Neuronal stem cell (in vitro differentiated cells): ENCODE results near the gene GOLIM4.

Source experiments
- DNase-seq: peaks from one replicate; pipeline ENCODE4 v3.0.0-alpha.2; 2013; ENCODE audit warnings: low spot score
- H2AFZ ChIP-seq: one replicate; pipeline ENCODE4 v1.6.1; 2013; ENCODE audit warnings: mild to moderate bottlenecking, low read length, inconsistent platforms
- H2AK5ac ChIP-seq: 2 replicates; pipeline ENCODE4 v1.6.1; 2013; ENCODE audit warnings: low read depth, mild to moderate bottlenecking, inconsistent platforms, low read length, moderate library complexity, mixed read lengths
- H2BK120ac ChIP-seq: 2 replicates; pipeline ENCODE4 v1.6.1; 2013; ENCODE audit warnings: low read depth, mild to moderate bottlenecking, inconsistent platforms, low read length, moderate library complexity, mixed read lengths
- H2BK12ac ChIP-seq: one replicate; pipeline ENCODE4 v1.6.1; 2013; ENCODE audit warnings: low read length, inconsistent platforms
- H2BK15ac ChIP-seq: 2 replicates; pipeline ENCODE4 v1.6.1; 2013; ENCODE audit warnings: mild to moderate bottlenecking, low read length, inconsistent platforms, mixed read lengths
- H2BK5ac ChIP-seq: one replicate; pipeline ENCODE4 v1.6.1; 2013; ENCODE audit warnings: inconsistent platforms, mild to moderate bottlenecking, low read length, moderate library complexity
- H3K14ac ChIP-seq: one replicate; pipeline ENCODE4 v1.6.1; 2013; ENCODE audit warnings: low read length, inconsistent platforms
- H3K18ac ChIP-seq: 2 replicates; pipeline ENCODE4 v1.6.1; 2013; ENCODE audit warnings: low read length, inconsistent platforms
- H3K23ac ChIP-seq: 2 replicates; pipeline ENCODE4 v1.6.1; 2013; ENCODE audit warnings: low read depth, mild to moderate bottlenecking, mixed read lengths, low read length, inconsistent platforms; ENCODE audit not compliant: poor library complexity
- H3K27ac ChIP-seq: replicated peaks from 3 replicates; pipeline ENCODE4 v1.5.1; 2013; ENCODE audit warnings: low read length, inconsistent platforms
- H3K27me3 ChIP-seq, 3 experiments: 2 replicates each; pipeline ENCODE4 v1.6.1; 2013; ENCODE audit warnings: low read length in 3 of 3, mild to moderate bottlenecking in 2 of 3, inconsistent platforms in 1 of 3, low read depth in 1 of 3, mixed read lengths in 1 of 3, moderate library complexity in 1 of 3; ENCODE audit not compliant: control insufficient read depth in 3 of 3, insufficient read depth in 3 of 3
- H3K36me3 ChIP-seq, 2 donors: replicated peaks in 1 of 2; 2 replicates each; pipeline ENCODE4 v1.6.1; 2013; ENCODE audit warnings: low read length in 2 of 2; ENCODE audit not compliant: control insufficient read depth in 2 of 2, insufficient read depth in 2 of 2
- H3K4ac ChIP-seq: 2 replicates; pipeline ENCODE4 v1.6.1; 2013; ENCODE audit warnings: inconsistent platforms, mild to moderate bottlenecking, low read length, moderate library complexity
- H3K4me1 ChIP-seq, 2 donors: 1 replicate in 1 of 2; 2 replicates in 1 of 2; pipeline ENCODE4 v1.6.1; 2013; ENCODE audit warnings: low read length in 2 of 2, low read depth in 1 of 2; ENCODE audit not compliant: control insufficient read depth in 2 of 2, insufficient read depth in 1 of 2
- H3K4me2 ChIP-seq: one replicate; pipeline ENCODE4 v1.6.1; 2013; ENCODE audit warnings: mild to moderate bottlenecking, low read length, inconsistent platforms; ENCODE audit not compliant: insufficient read depth, poor library complexity, severe bottlenecking
- H3K4me3 ChIP-seq, 2 donors: 2 replicates each; pipeline ENCODE4 v1.5.1; 2013; ENCODE audit warnings: low read length in 2 of 2, mild to moderate bottlenecking in 2 of 2, inconsistent platforms in 1 of 2, moderate library complexity in 1 of 2
- H3K79me1 ChIP-seq: one replicate; pipeline ENCODE4 v1.6.1; 2013; ENCODE audit warnings: low read depth, mild to moderate bottlenecking, inconsistent platforms, low read length, moderate library complexity
- H3K9ac ChIP-seq: one replicate; pipeline ENCODE4 v1.6.1; 2013; ENCODE audit warnings: mild to moderate bottlenecking, low read depth, low read length, inconsistent platforms; ENCODE audit not compliant: poor library complexity
- H3K9me3 ChIP-seq, 2 donors: replicated peaks in 1 of 2; 2 replicates each; pipeline versions ENCODE3 to v1.6.1; 2013; ENCODE audit warnings: low read length in 2 of 2, mild to moderate bottlenecking in 2 of 2, inconsistent platforms in 1 of 2, low read depth in 1 of 2, mixed read lengths in 1 of 2, moderate library complexity in 1 of 2; ENCODE audit not compliant: control insufficient read depth in 2 of 2, insufficient read depth in 1 of 2
- H4K8ac ChIP-seq: one replicate; pipeline ENCODE4 v1.6.1; 2013; ENCODE audit warnings: low read depth, mild to moderate bottlenecking, inconsistent platforms, low read length, moderate library complexity
- H4K91ac ChIP-seq: one replicate; pipeline ENCODE4 v1.6.1; 2013; ENCODE audit warnings: low read length, low read depth, mild to moderate bottlenecking, inconsistent platforms; ENCODE audit not compliant: poor library complexity
- WGBS, 2 donors: extraction: QIAGEN DNeasy Blood & Tissue Kit; methylation state at CpG; one replicate each; pipeline ENCODE4 v1.1.7; 2013; ENCODE audit warnings: missing lambda C conversion rate in 2 of 2, mixed read lengths in 1 of 2; ENCODE audit not compliant: insufficient read length in 2 of 2, insufficient replicate concordance in 1 of 2; ENCODE audit errors: extremely low coverage in 2 of 2; 5-methylcytosine and 5-hydroxymethylcytosine counted together

The GOLIM4 gene

GRCh38 chr3:167972502-167972901 is 123.2 kb downstream of the GOLIM4 start:
- no peak overlapping the region for H4K8ac ChIP-seq
- H4K91ac ChIP-seq: no peak overlapping the region
- H3K4me3 ChIP-seq: no peak overlapping the region
- H2BK12ac ChIP-seq: no peak overlapping the region
- H3K4me1 ChIP-seq: no peaks in the 10 kb centered on the region
- H3K18ac ChIP-seq: no peak overlapping the region
- no peaks in the 10 kb centered on the region for H3K9me3 ChIP-seq
- no peak overlapping the region for H3K9ac ChIP-seq
- H3K23ac ChIP-seq: no peak overlapping the region
- no peak for DNase-seq
- no peaks in the 10 kb centered on the region for H3K79me1 ChIP-seq
- no CpG with 5 or more reads among the region's 3 CpGs for WGBS, 2 donors
- no peaks in the 10 kb centered on the region for H3K27me3 ChIP-seq
- H3K14ac ChIP-seq: no peak overlapping the region
- H3K27ac ChIP-seq: no peak overlapping the region
- no peak overlapping the region for H2BK15ac ChIP-seq
- H3K4me2 ChIP-seq: no peak overlapping the region
- no peaks in the 10 kb centered on the region for H3K36me3 ChIP-seq
- H2AK5ac ChIP-seq: no peak overlapping the region
- no peak overlapping the region for H2BK120ac ChIP-seq
- peak overlapping the region; percentile 9 for H2AFZ ChIP-seq
- no peak overlapping the region for H3K4ac ChIP-seq
- no peak overlapping the region for H2BK5ac ChIP-seq

GRCh38 chr3:167969548-167969947 is 126.2 kb downstream of the GOLIM4 start:
- no peak overlapping the region for H3K18ac ChIP-seq
- no peak overlapping the region for H3K14ac ChIP-seq
- H4K91ac ChIP-seq: no peak overlapping the region
- H3K4ac ChIP-seq: no peak overlapping the region
- no peak overlapping the region for H2AFZ ChIP-seq
- no peaks in the 10 kb centered on the region for H3K4me1 ChIP-seq
- H3K9ac ChIP-seq: no peak overlapping the region
- H2BK5ac ChIP-seq: no peak overlapping the region
- no peak overlapping the region for H3K27ac ChIP-seq
- no peaks in the 10 kb centered on the region for H3K9me3 ChIP-seq
- no peak overlapping the region for H3K4me2 ChIP-seq
- H3K23ac ChIP-seq: no peak overlapping the region
- no peak overlapping the region for H2BK12ac ChIP-seq
- WGBS, 2 donors: no CpG with 5 or more reads among the region's 1 CpG
- H3K79me1 ChIP-seq: no peaks in the 10 kb centered on the region
- no peak overlapping the region for H2BK15ac ChIP-seq
- no peak overlapping the region for H2AK5ac ChIP-seq
- no peaks in the 10 kb centered on the region for H3K27me3 ChIP-seq
- no peak overlapping the region for H2BK120ac ChIP-seq
- no peak overlapping the region for H3K4me3 ChIP-seq
- no peak for DNase-seq
- H3K36me3 ChIP-seq: no peaks in the 10 kb centered on the region
- no peak overlapping the region for H4K8ac ChIP-seq

GRCh38 chr3:167967257-167968036 is 128.3 kb downstream of the GOLIM4 start:
- no peak overlapping the region for H3K23ac ChIP-seq
- H2BK5ac ChIP-seq: no peak overlapping the region
- no peak overlapping the region for H2BK15ac ChIP-seq
- H3K36me3 ChIP-seq: no peaks in the 10 kb centered on the region
- H4K91ac ChIP-seq: no peak overlapping the region
- H3K14ac ChIP-seq: no peak overlapping the region
- DNase-seq: no peak
- no peaks in the 10 kb centered on the region for H3K79me1 ChIP-seq
- H2BK12ac ChIP-seq: no peak overlapping the region
- no peak overlapping the region for H2AK5ac ChIP-seq
- no peaks in the 10 kb centered on the region for H3K27me3 ChIP-seq
- no peaks in the 10 kb centered on the region for H3K4me1 ChIP-seq
- no peaks in the 10 kb centered on the region for H3K9me3 ChIP-seq
- H3K18ac ChIP-seq: no peak overlapping the region
- H3K4me2 ChIP-seq: no peak overlapping the region
- no peak overlapping the region for H3K27ac ChIP-seq
- WGBS, 2 donors: no CpG with 5 or more reads among the region's 5 CpGs
- no peak overlapping the region for H2BK120ac ChIP-seq
- no peak overlapping the region for H3K9ac ChIP-seq
- no peak overlapping the region for H4K8ac ChIP-seq
- H3K4ac ChIP-seq: no peak overlapping the region
- H2AFZ ChIP-seq: no peak overlapping the region
- no peak overlapping the region for H3K4me3 ChIP-seq
